GM12878 (cell line): ENCODE data around the gene SSRP1. TPM values are rescaled to one million over a fixed set of nuclear protein-coding genes. Genes with fewer than 3 reads are reported as not detected.

ENCODE experiments used
- ATAC-seq: fragments of 200-7000 bp; cut with Tn5 transposase; 3 replicates; pipeline ENCODE4 v1.9.1; 2020; ENCODE audit warnings: mild to moderate bottlenecking, moderate library complexity
- BruUV-seq: library from RNA; stranded (reverse); fragments of 400-500 nt; replicated peaks from 2 replicates; lab custom pipeline; 2021; lab: Mats Ljungman, UMichigan
- CTCF ChIA-PET: fragments of 300-600 bp; sonication (Branson Sonifier 250); formaldehyde crosslinking; extraction: SDS; loops from one replicate; lab custom pipeline; 2021; ENCODE audit warnings: inconsistent platforms; lab: Yijun Ruan, JAX
- POLR2A ChIA-PET: fragments of 350-600 bp; formaldehyde crosslinking; extraction: SDS; loops from one replicate; lab custom pipeline; 2021; ENCODE audit warnings: inconsistent platforms; lab: Charles Lee
- RAD21 ChIA-PET: fragments of 300-600 bp; sonication (Branson Sonifier 250); formaldehyde crosslinking; loops from one replicate; lab custom pipeline; 2023; ENCODE audit warnings: antibody characterized with exemption; ENCODE audit not compliant: unreplicated experiment; lab: Charles Lee
- SMC1A ChIA-PET: fragments of 300-600 bp; sonication (Branson Sonifier 250); formaldehyde crosslinking; loops from one replicate; lab custom pipeline; 2023; ENCODE audit not compliant: unreplicated experiment, uncharacterized antibody; lab: Charles Lee
- DNase-seq: peaks from one replicate; pipeline ENCODE4 v3.0.0-alpha.2; 2011; ENCODE audit warnings: low read depth, low spot score
- FAIRE-seq: peaks from 3 replicates; lab custom pipeline; 2011; peaks lifted over from hg19 to GRCh38; lab: Jason Lieb, UNC
- H2AFZ ChIP-seq: 2 replicates; pipeline ENCODE4 v1.6.0; 2011; ENCODE audit warnings: low read depth, low read length, control low read depth; ENCODE audit not compliant: control insufficient read depth
- H3K27ac ChIP-seq: 2 replicates; pipeline ENCODE4 v1.5.1; 2011; ENCODE audit warnings: control low read depth; ENCODE audit not compliant: control insufficient read depth, insufficient read depth
- H3K27me3 ChIP-seq, 2 experiments: replicated peaks in 1 of 2; 2 replicates each; pipeline versions ENCODE4 v1.6.0 to v1.6.1; 2011; ENCODE audit warnings: low read length in 1 of 2; ENCODE audit not compliant: control insufficient read depth in 2 of 2, insufficient read depth in 2 of 2
- H3K36me3 ChIP-seq, 2 experiments: 2 replicates each; pipeline ENCODE4 v1.5.1; 2011; ENCODE audit warnings: low read length in 1 of 2; ENCODE audit not compliant: control insufficient read depth in 2 of 2, insufficient read depth in 2 of 2
- H3K4me1 ChIP-seq: 2 replicates; pipeline ENCODE4 v1.6.1; 2011; ENCODE audit warnings: mild to moderate bottlenecking, low read length, moderate library complexity, mixed read lengths; ENCODE audit not compliant: control insufficient read depth, insufficient read depth
- H3K4me2 ChIP-seq: 2 replicates; pipeline ENCODE4 v1.6.0; 2011; ENCODE audit warnings: control low read depth; ENCODE audit not compliant: control insufficient read depth, insufficient read depth
- H3K4me3 ChIP-seq: fragments of 200-600 bp; sonication (generic); 2 replicates; pipeline ENCODE4 v1.5.1; 2016
- H3K79me2 ChIP-seq: 2 replicates; pipeline ENCODE4 v1.6.0; 2011; ENCODE audit warnings: low read length; ENCODE audit not compliant: control insufficient read depth, insufficient read depth
- H3K9ac ChIP-seq: 2 replicates; pipeline ENCODE4 v1.8.0; 2011; ENCODE audit warnings: low read length, control low read depth, mixed read lengths; ENCODE audit not compliant: control insufficient read depth, insufficient read depth
- H3K9me3 ChIP-seq: replicated peaks from 3 replicates; pipeline ENCODE4 v1.5.1; 2011; ENCODE audit warnings: mild to moderate bottlenecking, low read length; ENCODE audit not compliant: control insufficient read depth, insufficient read depth
- H4K20me1 ChIP-seq: 2 replicates; pipeline ENCODE4 v1.6.0; 2011; ENCODE audit not compliant: control insufficient read depth, insufficient read depth
- E2F4 ChIP-seq: IDR thresholded peaks from 2 replicates; pipeline ENCODE4 v1.6.1; 2012; ENCODE audit warnings: low read depth, low read length, improper control_type of control experiment
- E2F8 ChIP-seq: fragments of 450-650 bp; IDR thresholded peaks from 2 replicates; pipeline ENCODE4 v1.6.1; 2018; ENCODE audit warnings: mild to moderate bottlenecking, low read depth, moderate library complexity; ENCODE audit not compliant: partially characterized antibody
- FOXK2 ChIP-seq: fragments of 450-650 bp; IDR thresholded peaks from 2 replicates; pipeline ENCODE4 v1.6.1; 2017; ENCODE audit warnings: mild to moderate bottlenecking, moderate library complexity
- KDM1A ChIP-seq: fragments of 200-600 bp; sonication (generic); IDR thresholded peaks from 2 replicates; pipeline ENCODE4 v1.6.1; 2016; ENCODE audit warnings: borderline replicate concordance
- MLLT1 ChIP-seq: fragments of 450-650 bp; IDR thresholded peaks from 2 replicates; pipeline ENCODE4 v1.6.1; 2016; ENCODE audit warnings: mild to moderate bottlenecking
- PKNOX1 ChIP-seq: fragments of 450-650 bp; IDR thresholded peaks from 2 replicates; pipeline ENCODE4 v1.6.1; 2016; ENCODE audit warnings: mild to moderate bottlenecking
- RCOR1 ChIP-seq: conservative IDR thresholded peaks from 2 replicates; pipeline ENCODE4 v1.6.1; 2012; ENCODE audit warnings: low read depth, low read length, improper control_type of control experiment
- ZNF274 ChIP-seq: IDR thresholded peaks from one replicate; pipeline ENCODE4 v1.8.0; 2011; ENCODE audit not compliant: insufficient read length, insufficient read depth
- ZNF687 ChIP-seq: fragments of 450-650 bp; IDR thresholded peaks from 2 replicates; pipeline ENCODE4 v1.6.1; 2017; ENCODE audit warnings: mild to moderate bottlenecking, moderate library complexity
- ZZZ3 ChIP-seq: IDR thresholded peaks from 2 replicates; pipeline ENCODE4 v1.6.1; 2011; ENCODE audit warnings: low read depth; ENCODE audit not compliant: control insufficient read depth, insufficient read length
- WGBS: methylation state at CpG from one replicate; pipeline ENCODE4 v1.1.6; 2016; ENCODE audit warnings: low lambda C conversion rate; ENCODE audit not compliant: insufficient replicate concordance, insufficient coverage; ENCODE audit errors: missing lambda C conversion rate; 5-methylcytosine and 5-hydroxymethylcytosine counted together
- in situ Hi-C: fragments of 300-500 bp; cut with MboI; formaldehyde crosslinking; loops from 9 replicates; pipeline ENCODE4 v1.14.3; 2018; ENCODE audit warnings: mixed read lengths
- intact Hi-C: fragments of 100-400 bp; cut with micrococcal nuclease; formaldehyde crosslinking; loops from one replicate; pipeline ENCODE4 v1.14.2; 2022; ENCODE audit not compliant: unreplicated experiment
- polyA plus RNA-seq, 11 experiments: library from polyadenylated mRNA; depleted of rRNA in 4 of 11; unstranded in 6 of 11; stranded (reverse) in 5 of 11; fragments of >200 nt; fragmentation: Nextera tagmentation in 4 of 11; fragmentation: Illumina TruSeq in 1 of 11; extraction: Ambion mirVana in 4 of 11; extraction: Trizol in 1 of 11; gene quantifications; 1 replicate in 1 of 11; 2 replicates in 10 of 11; pipeline versions ENCODE4 v1.2.1 to v1.2.3, GENCODE V29; 2011 to 2016; ENCODE audit warnings: inconsistent platforms in 2 of 11, missing spikeins in 2 of 11, low read depth in 1 of 11
- total RNA-seq, 4 experiments: library from RNA; depleted of rRNA in 3 of 4; stranded (reverse); fragments of >200 nt in 3 of 4; fragmentation: Illumina TruSeq in 1 of 4; extraction: Trizol in 1 of 4; gene quantifications; 2 replicates each; pipeline versions ENCODE4 v1.2.1 to v1.2.3, GENCODE V29; 2013 to 2021

Gene SSRP1
- total and polyA plus RNA-seq, 10 of the 15 experiments (the other 5 are each of a cell fraction or from before 2014, with no cell fraction given): 73.6 to 279 (median 138) TPM

GRCh38 chr11:57347336-57347735 lies 11.6 kb upstream of the SSRP1 start:
- intact Hi-C loops: loop anchor here (10.0 kb wide), 1 partner anchor 1157 kb away; the partner anchor contains the start of gene OR5B21
- SMC1A ChIA-PET: interaction anchor here (0.8 to 1.2 kb wide), 2 partner anchors 11 to 133 kb away, joined by 3 to 4 read pairs; no protein-coding TSS in a partner anchor
- no peak overlapping the region for H3K9ac ChIP-seq
- no peak overlapping the region for H3K4me3 ChIP-seq
- H3K4me1 ChIP-seq: no peaks in the 10 kb centered on the region; the same call in 1 of the 2 replicates
- H3K27ac ChIP-seq: no peak overlapping the region
- DNase-seq (no peak), FAIRE-seq (no peak), ATAC-seq (no peak)
- no peaks in the 10 kb centered on the region for H4K20me1 ChIP-seq
- H3K27me3 ChIP-seq: peaks cover 0 to 4% of the 10 kb centered on the region in 2 experiments; a peak in 1 of 4 replicates
- BruUV-seq: no TSS peak
- H3K4me2 ChIP-seq: no peak overlapping the region
- H3K9me3 ChIP-seq: no peaks in the 10 kb centered on the region; the same call in 2 of the 3 replicates
- WGBS: 61% methylated on average over 9 of the region's 9 CpGs
- no peaks in the 10 kb centered on the region for H3K79me2 ChIP-seq
- no peak overlapping the region for H2AFZ ChIP-seq
- POLR2A ChIA-PET: no interaction called here
- H3K36me3 ChIP-seq: no peaks in the 10 kb centered on the region
- RAD21 ChIA-PET: interaction anchor here (1.5 kb wide), 1 partner anchor 109 kb away, joined by 3 read pairs; no protein-coding TSS in a partner anchor
- CTCF ChIA-PET: interaction anchor here (0.7 to 3.4 kb wide), 8 partner anchors 9 to 506 kb away, joined by 3 to 33 read pairs (median 4); partner anchors contain the start of gene P2RX3
- in situ Hi-C loops: loop anchor here (5.0 to 25.0 kb wide), 5 partner anchors 135 to 1240 kb away; partner anchors contain the start of genes LPXN, OR5B21, TIMM10 and ZFP91
- TF ChIP-seq ZNF274 (no peak), E2F4 (no peak), PKNOX1 (no peak), KDM1A (no peak), ZZZ3 (no peak), RCOR1 (no peak), MLLT1 (no peak), E2F8 (no peak), ZNF687 (no peak), FOXK2 (no peak)
